ENCODE results near the gene TRMT112. TPM values are rescaled to one million over a fixed set of nuclear protein-coding genes. Genes with fewer than 3 reads are reported as not detected.

Gene TRMT112
- total and polyA plus RNA-seq, 12 donors, result 286 to 991 (median 397) TPM

DNA sequence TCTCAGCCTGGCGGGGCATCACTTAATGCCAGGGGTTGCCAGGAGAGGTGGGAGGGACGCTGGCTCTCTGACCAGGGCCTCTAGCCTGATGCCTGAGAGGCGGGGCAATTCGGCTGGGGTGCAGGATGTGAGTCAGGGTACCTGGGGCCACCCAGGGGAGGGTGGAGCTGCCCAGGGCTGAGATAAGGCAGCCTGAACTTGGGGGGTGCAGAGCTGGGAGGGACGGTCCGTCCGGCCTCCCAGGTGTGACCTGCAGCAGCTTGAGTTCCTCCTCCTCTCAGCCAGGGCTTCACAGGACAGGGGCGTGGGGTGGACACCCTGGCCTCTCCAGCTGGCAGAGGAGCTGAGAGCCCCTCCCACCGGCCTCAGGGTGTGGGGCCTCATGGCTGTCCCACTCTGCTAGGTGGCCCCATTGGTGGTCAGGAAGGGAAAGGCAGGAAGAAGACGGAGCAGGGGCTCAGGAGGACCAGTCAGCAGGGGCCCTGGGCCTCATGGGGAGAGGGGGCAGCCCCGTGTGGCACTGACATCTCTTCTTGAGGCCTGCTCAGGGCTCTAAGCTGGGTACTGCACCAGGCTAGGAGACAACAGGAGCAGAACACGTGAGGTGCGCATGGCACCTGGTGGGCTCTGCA lies 40.7 kb upstream of the TRMT112 start:
- peak overlapping the region in 4 of 5 donors; percentile 13 to 88 (median 84) for H3K27ac ChIP-seq
- WGBS, 4 donors, result 62 to 74% (median 68%) methylated on average over 4 to 13 of the region's 13 CpGs

DNA sequence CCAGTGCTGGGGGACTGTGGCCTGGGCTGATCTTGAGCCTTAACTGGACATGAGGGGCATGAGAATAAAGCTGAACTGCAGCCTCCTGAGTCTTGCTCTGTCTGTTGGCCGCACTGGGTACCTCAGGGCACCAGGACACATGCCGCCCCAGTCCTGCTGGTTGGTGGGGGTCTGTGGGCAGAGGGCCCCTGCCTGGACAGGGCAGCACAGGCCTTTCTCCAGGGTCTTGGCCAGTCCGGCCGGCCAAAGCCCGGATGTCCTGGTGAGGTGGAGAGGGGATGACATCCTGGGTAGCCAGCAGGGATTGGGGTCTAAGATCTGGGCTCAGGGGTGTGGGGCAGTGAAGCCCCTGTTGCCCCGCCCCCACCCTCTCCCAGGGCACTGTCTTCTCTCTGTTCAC lies 40.1 kb upstream of the TRMT112 start:
- Histone ChIP-seq H3K36me3 (replicated peaks in 1 of 2) (peaks cover 0 to 17% of the 10 kb centered on the region in 2 donors), H3K4me1 (replicated peaks in 1 of 2) (peaks cover 14 to 35% of the 10 kb centered on the region in 2 donors), H3K4me3 (no peak overlapping the region), H3K9me3 (replicated peaks in 1 of 3) (no peaks in the 10 kb centered on the region), H3K27ac (no peak overlapping the region), H3K27me3 (no peaks in the 10 kb centered on the region)
- no peak for DNase-seq
- intact Hi-C loops (cut with DNase I), result loop anchor here (10.0 kb wide), 1 partner anchor 297 kb away; no protein-coding TSS in a partner anchor
- TF ChIP-seq POLR2A (IDR thresholded peaks at IDR 0.05), result no peak
- TF ChIP-seq, protein P1, sequence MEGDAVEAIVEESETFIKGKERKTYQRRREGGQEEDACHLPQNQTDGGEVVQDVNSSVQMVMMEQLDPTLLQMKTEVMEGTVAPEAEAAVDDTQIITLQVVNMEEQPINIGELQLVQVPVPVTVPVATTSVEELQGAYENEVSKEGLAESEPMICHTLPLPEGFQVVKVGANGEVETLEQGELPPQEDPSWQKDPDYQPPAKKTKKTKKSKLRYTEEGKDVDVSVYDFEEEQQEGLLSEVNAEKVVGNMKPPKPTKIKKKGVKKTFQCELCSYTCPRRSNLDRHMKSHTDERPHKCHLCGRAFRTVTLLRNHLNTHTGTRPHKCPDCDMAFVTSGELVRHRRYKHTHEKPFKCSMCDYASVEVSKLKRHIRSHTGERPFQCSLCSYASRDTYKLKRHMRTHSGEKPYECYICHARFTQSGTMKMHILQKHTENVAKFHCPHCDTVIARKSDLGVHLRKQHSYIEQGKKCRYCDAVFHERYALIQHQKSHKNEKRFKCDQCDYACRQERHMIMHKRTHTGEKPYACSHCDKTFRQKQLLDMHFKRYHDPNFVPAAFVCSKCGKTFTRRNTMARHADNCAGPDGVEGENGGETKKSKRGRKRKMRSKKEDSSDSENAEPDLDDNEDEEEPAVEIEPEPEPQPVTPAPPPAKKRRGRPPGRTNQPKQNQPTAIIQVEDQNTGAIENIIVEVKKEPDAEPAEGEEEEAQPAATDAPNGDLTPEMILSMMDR (IDR thresholded peaks at IDR 0.05), result no peak
- 92 to 100% (median 96%) methylated on average over 1 to 6 of the region's 6 CpGs for WGBS, 4 donors

More for the DNA sequence above, 40.7 kb upstream of the TRMT112 start:
- Histone ChIP-seq H3K4me3 (peak overlapping the region in 1 of 4 donors; percentile 97), H3K4me1 (replicated peaks in 1 of 2) (peaks cover 14 to 35% of the 10 kb centered on the region in 2 donors), H3K27me3 (no peaks in the 10 kb centered on the region), H3K9me3 (replicated peaks in 1 of 3) (no peaks in the 10 kb centered on the region), H3K36me3 (replicated peaks in 1 of 2) (peaks cover 0 to 21% of the 10 kb centered on the region in 2 donors)
- TF ChIP-seq, protein P1 (IDR thresholded peaks at IDR 0.05), result no peak
- no peak for TF ChIP-seq POLR2A (IDR thresholded peaks at IDR 0.05)
- peak in 1 of 7 donors; percentile 36 for DNase-seq
- intact Hi-C loops (cut with DNase I), result loop anchor here (10.0 kb wide), 1 partner anchor 297 kb away; no protein-coding TSS in a partner anchor

DNA sequence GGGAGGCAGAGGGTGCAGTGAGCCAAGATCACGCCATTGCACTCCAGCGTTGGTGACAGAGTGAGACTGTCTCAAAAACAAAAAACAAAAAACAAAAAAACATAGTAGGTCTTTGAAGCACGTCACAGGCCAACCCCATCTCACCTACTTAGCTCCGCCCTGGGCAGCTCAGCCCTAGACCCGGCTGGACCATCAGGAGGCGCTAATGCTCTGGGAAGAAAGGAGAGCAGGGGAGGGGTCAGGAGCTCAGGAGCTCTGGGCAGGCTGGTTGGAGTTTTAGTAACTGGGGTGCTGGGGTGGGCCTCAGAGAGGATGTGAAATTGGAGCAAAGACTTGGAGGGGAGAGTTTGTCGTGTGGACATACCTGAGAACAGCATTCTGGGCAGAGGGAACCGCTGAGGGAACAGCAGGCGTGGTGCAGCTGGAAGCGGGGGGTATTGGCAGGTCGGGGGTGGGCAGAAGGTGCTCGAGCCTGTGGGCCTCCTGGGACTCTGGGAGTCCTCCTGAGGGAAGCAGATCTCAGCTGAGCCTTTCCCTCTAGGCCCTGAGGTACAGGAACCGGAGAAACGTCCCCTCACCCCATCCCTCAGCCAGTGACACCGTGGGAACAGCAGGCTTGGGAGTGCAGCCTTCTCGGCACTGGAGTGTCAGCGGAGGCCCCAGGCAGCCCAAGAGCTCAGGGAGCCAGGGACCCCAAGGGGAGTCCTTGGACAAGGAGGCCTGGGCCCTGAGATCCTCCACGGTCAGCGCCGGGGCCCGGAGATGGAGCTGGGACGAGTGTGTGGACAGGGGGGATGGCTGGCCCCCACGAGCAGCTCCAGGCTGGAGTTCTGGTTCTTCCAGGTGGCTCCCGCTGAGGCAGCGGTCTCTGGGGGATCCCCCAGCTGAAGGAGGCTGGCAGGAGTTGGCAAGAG lies 39.4 kb upstream of the TRMT112 start:
- Histone ChIP-seq H3K36me3 (replicated peaks in 1 of 2) (peaks cover 0 to 10% of the 10 kb centered on the region in 2 donors), H3K9me3 (replicated peaks in 1 of 3) (no peaks in the 10 kb centered on the region), H3K4me3 (no peak overlapping the region), H3K4me1 (replicated peaks in 1 of 2) (peaks cover 14 to 35% of the 10 kb centered on the region in 2 donors), H3K27ac (no peak overlapping the region), H3K27me3 (no peaks in the 10 kb centered on the region)
- 82 to 87% (median 86%) methylated on average over 16 to 25 of the region's 25 CpGs for WGBS, 4 donors
- TF ChIP-seq, protein P1 (IDR thresholded peaks at IDR 0.05), result peak in 2 of 6 experiments; percentile 9 to 24
- TF ChIP-seq POLR2A (IDR thresholded peaks at IDR 0.05), result no peak
- intact Hi-C loops (cut with DNase I), result loop anchor here (10.0 kb wide), 1 partner anchor 298 kb away; no protein-coding TSS in a partner anchor
- no peak for DNase-seq
